Activated naive CD8-positive, alpha-beta T cell treated with anti-CD3 and anti-CD28 coated beads, Interleukin-2, amount 50 U/mL, for 24 hours (primary cell): ENCODE results near the gene NME4.
"Not testable (repeated sequence)": the region's sequence is repeated elsewhere in the genome, so short reads cannot be mapped to it uniquely, and the experiment has no call there.

Experiments
- ATAC-seq: fragments of 150-1000 bp; cut with Tn5 transposase; one replicate; pipeline ENCODE4 v1.10.0; 2021
- DNase-seq: peaks from one replicate; pipeline ENCODE4 v3.0.0; 2021
- H3K27ac Mint-ChIP-seq: one replicate; pipeline ENCODE4 v1.8.0; 2021; ENCODE audit warnings: mild to moderate bottlenecking, mixed read lengths
- H3K27me3 Mint-ChIP-seq: one replicate; pipeline ENCODE4 v1.8.0; 2021; ENCODE audit warnings: mixed read lengths
- H3K36me3 Mint-ChIP-seq: one replicate; pipeline ENCODE4 v1.8.0; 2021; ENCODE audit warnings: low read depth, mixed read lengths
- H3K4me1 Mint-ChIP-seq: one replicate; pipeline ENCODE4 v1.8.0; 2021; ENCODE audit warnings: mixed read lengths
- H3K4me3 Mint-ChIP-seq: one replicate; pipeline ENCODE4 v1.8.0; 2021; ENCODE audit warnings: mild to moderate bottlenecking, moderate library complexity, mixed read lengths
- H3K9me3 Mint-ChIP-seq: one replicate; pipeline ENCODE4 v1.8.0; 2021; ENCODE audit warnings: mixed read lengths

Gene NME4

DNA sequence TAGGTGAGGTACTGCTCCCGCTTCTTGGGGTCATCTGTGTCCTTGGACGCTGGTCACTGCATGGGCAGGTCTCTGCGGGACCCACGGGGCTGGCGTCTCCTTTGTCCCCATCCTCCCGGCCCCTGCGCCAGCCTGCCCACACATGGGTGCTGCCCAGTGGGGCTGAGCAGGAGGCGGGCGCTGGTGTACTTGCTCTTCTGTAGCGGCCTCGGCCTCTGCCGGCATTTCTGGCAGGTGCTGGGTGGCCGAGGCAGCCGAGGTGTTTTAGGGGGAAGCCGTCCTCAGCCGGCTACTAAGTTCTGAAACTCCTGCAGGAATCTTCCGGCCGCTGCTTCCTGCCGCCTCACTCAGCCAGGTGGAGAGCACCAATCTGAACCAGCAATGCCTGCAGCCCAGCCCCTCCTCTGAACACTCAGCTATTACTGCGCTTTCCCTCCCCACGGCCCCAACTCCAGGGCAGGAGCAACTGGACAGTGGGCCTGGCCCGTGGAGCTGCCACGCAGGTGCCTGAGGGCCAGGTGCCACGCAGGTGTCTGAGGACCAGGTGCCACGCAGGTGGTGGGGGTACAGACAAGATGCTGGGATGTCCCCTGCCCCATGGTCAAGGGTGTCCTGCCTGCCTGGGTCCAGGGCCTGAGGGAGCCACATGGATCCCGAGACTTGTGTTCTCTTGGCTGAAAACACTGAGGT lies 14.7 kb downstream of the NME4 start:
- Mint-ChIP-seq H3K27ac (no peak overlapping the region), H3K4me3 (no peak overlapping the region), H3K9me3 (no peaks in the 10 kb centered on the region), H3K27me3 (no peaks in the 10 kb centered on the region), H3K36me3 (no peaks in the 10 kb centered on the region), H3K4me1 (no peaks in the 10 kb centered on the region)
- no peak for ATAC-seq
- no peak for DNase-seq

GRCh38 chr16:414395-415169 lies 17.6 kb downstream of the NME4 start:
- Mint-ChIP-seq H3K27ac (no peak overlapping the region), H3K27me3 (no peaks in the 10 kb centered on the region), H3K9me3 (no peaks in the 10 kb centered on the region), H3K4me1 (no peaks in the 10 kb centered on the region), H3K4me3 (no peak overlapping the region), H3K36me3 (no peaks in the 10 kb centered on the region)
- ATAC-seq (no peak), DNase-seq (no peak)

GRCh38 chr16:415170-415498 lies 18.1 kb downstream of the NME4 start:
- not testable (repeated sequence) for H3K27ac Mint-ChIP-seq, H3K36me3 Mint-ChIP-seq, DNase-seq, H3K4me3 Mint-ChIP-seq, ATAC-seq, H3K27me3 Mint-ChIP-seq, H3K4me1 Mint-ChIP-seq, H3K9me3 Mint-ChIP-seq

DNA sequence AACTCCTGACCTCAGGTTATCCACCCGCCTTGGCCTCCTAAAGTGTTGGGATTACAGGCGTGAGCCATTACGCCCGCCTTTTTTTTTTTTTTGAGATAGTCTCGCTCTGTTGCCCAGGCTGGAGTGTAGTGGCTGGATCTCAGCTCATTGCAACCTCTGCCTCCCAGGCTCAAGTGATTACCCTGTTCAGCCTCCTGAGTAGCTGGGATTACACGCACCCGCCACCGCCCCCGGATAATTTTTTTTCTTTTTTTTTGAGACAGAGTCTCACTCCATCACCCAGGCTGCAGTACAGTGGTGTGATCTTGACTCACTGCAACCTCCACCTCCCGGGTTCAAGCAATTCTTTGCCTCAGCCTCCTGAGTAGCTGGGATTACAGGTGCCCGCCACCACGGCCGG lies 25.2 kb downstream of the NME4 start:
- peaks cover 14% of the 10 kb centered on the region for H3K27me3 Mint-ChIP-seq
- not testable (repeated sequence) for ATAC-seq, H3K27ac Mint-ChIP-seq, H3K4me3 Mint-ChIP-seq, H3K9me3 Mint-ChIP-seq, H3K36me3 Mint-ChIP-seq, H3K4me1 Mint-ChIP-seq, DNase-seq

DNA sequence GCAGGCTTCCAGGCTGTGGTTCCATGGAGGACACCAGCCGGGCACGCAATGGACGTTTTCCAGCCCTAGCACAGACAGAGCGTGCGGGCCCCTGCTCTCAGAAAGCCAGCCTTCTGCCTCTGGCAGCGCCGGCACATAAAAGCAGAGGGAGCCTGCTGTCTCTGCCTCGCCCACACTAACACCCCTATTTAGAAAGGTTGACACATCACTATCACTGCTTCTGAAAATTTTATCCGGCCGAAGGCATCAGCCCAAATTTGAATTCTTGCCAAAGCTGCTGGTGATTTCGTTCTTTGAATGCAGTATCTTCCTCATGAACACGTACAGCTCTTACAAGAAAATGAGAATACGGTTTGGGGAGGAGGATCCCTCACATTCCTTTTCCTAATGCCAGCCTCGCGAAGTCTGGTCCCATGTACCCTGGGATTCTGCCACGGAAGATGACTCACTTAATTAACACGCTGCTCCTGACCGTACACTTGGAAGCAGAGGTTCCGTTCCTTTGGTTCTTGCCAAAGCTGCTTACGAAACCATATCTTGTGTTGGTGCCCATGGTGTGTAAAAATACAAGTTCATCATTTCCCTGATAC lies 27.1 kb downstream of the NME4 start:
- ATAC-seq (no peak), DNase-seq (no peak)
- Mint-ChIP-seq H3K27ac (no peak overlapping the region), H3K36me3 (peaks cover 8% of the 10 kb centered on the region), H3K4me1 (peaks cover 27% of the 10 kb centered on the region), H3K27me3 (peaks cover 14% of the 10 kb centered on the region), H3K9me3 (no peaks in the 10 kb centered on the region), H3K4me3 (peak overlapping the region; percentile 66)

DNA sequence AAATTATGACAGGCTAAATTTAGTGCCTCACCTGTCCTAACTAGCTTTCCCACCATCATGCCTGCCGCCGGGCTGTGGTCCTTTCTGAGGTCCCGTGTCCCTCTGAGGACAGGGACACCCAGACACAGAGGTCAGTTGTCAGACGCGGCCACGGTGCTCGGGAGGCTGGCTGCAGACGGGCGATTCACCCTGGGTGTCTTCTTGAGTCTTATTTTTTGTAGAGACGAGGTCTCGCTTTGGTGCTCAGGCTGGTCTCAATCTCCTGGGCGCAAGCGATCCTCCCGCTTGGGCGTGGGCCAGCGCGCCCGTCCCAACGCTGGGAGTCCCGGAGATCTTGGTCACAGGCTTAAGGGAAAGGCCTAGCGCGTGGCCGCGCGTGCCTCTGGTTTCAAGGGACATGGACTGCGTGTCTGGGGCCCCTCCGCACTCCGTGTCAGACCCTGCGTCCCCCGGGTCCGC lies 27.7 kb downstream of the NME4 start:
- no peaks in the 10 kb centered on the region for H3K9me3 Mint-ChIP-seq
- H3K4me1 Mint-ChIP-seq = peaks cover 27% of the 10 kb centered on the region
- peak overlapping the region; percentile 66 for H3K4me3 Mint-ChIP-seq
- peaks cover 14% of the 10 kb centered on the region for H3K27me3 Mint-ChIP-seq
- H3K36me3 Mint-ChIP-seq = peaks cover 8% of the 10 kb centered on the region
- H3K27ac Mint-ChIP-seq = peak overlapping the region; percentile 50
- ATAC-seq (no peak), DNase-seq (no peak)

DNA sequence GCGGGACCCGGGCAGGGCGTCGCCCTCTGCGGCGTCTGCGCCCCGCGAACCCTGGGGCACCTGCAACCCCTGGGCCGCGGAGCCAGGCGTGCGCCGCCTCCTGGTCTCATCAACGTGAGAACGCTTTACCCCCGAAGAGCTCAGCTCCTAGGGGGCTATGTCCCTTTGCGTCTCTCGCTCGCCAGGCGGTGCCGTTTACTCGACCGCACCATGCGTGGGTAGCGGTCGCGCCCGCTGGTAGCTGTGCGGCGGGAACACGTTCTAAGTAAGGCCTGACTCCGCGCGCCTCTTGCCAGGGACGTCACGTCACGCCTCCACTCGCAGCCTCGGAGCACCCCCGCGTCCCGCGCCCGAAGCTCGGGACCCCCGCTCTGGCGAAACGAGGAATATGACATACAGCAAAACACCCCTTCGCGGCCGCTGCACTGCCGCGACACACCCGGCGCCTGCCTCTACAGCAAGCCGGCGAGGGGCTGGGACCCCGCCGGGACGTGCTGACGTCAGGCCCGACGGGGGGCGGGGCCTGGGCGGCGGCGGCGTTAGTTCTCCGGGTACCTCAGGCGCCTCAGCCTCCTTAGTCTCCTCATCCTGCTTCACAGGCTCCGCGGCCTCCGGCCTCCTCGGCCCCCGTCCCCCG lies 28.2 kb downstream of the NME4 start, which contains the start of gene RAB11FIP3:
Gene RAB11FIP3, plus strand, starts transcription at position 568 of the 637 bp plus-strand sequence. CDS start 358 bp downstream, outside the sequence.
- Mint-ChIP-seq H3K4me1 (peaks cover 27% of the 10 kb centered on the region), H3K36me3 (peaks cover 8% of the 10 kb centered on the region), H3K9me3 (no peaks in the 10 kb centered on the region), H3K27ac (peak within 1 kb of the TSS; percentile 65), H3K27me3 (peaks cover 14% of the 10 kb centered on the region), H3K4me3 (peak within 1 kb of the TSS; percentile 82)
- DNase-seq (peak; percentile 87), ATAC-seq (peak; percentile 96)

GRCh38 chr16:425740-426114 lies 28.7 kb downstream of the NME4 start:
- H3K4me3 Mint-ChIP-seq = peak overlapping the region; percentile 78
- DNase-seq (no peak), ATAC-seq (peak; percentile 70)
- H3K27ac Mint-ChIP-seq = peak overlapping the region; percentile 65
- H3K36me3 Mint-ChIP-seq = peaks cover 8% of the 10 kb centered on the region
- H3K4me1 Mint-ChIP-seq = peaks cover 27% of the 10 kb centered on the region
- H3K27me3 Mint-ChIP-seq = peaks cover 14% of the 10 kb centered on the region
- H3K9me3 Mint-ChIP-seq = no peaks in the 10 kb centered on the region

DNA sequence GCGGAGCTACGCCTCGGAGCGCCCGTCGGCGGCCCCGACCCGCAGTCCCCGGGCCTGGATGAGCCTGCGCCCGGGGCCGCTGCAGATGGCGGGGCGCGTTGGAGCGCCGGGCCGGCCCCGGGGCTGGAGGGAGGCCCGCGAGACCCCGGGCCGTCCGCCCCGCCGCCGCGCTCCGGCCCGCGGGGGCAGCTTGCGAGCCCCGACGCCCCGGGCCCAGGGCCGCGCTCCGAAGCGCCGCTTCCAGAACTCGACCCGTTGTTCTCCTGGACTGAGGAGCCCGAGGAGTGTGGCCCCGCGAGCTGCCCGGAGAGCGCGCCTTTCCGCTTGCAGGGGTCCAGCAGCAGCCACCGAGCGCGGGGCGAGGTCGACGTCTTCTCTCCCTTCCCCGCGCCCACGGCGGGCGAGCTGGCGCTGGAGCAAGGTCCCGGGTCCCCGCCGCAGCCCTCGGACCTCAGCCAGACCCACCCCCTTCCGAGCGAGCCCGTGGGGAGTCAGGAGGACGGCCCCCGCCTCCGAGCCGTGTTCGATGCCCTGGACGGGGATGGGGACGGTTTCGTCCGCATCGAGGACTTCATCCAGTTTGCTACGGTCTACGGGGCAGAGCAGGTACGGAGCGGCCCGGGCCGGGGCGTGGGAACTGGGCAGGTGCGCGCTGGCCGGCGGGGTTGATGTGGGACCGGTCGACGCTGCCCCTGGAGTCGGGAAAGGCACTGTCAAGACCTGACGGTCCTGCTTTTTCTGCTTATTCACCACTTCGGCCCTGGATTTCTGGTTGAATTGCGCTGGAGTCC lies 29.3 kb downstream of the NME4 start:
- Mint-ChIP-seq H3K4me3 (peak overlapping the region; percentile 82), H3K9me3 (no peaks in the 10 kb centered on the region), H3K27me3 (peaks cover 14% of the 10 kb centered on the region), H3K4me1 (peaks cover 27% of the 10 kb centered on the region), H3K27ac (peak overlapping the region; percentile 70), H3K36me3 (peaks cover 8% of the 10 kb centered on the region)
- ATAC-seq (no peak), DNase-seq (peak; percentile 18)

- peaks cover 14% of the 10 kb centered on the region for H3K27me3 Mint-ChIP-seq
- ATAC-seq (no peak), DNase-seq (peak; percentile 21)
- H3K27ac Mint-ChIP-seq = peak overlapping the region; percentile 70
- no peaks in the 10 kb centered on the region for H3K9me3 Mint-ChIP-seq
- peak overlapping the region; percentile 82 for H3K4me3 Mint-ChIP-seq
- peaks cover 27% of the 10 kb centered on the region for H3K4me1 Mint-ChIP-seq
- peaks cover 8% of the 10 kb centered on the region for H3K36me3 Mint-ChIP-seq
Measured at GRCh38 chr16:426906-427249, 29.9 kb downstream of the NME4 start.

- Mint-ChIP-seq H3K27me3 (peaks cover 14% of the 10 kb centered on the region), H3K4me3 (peak overlapping the region; percentile 82), H3K9me3 (no peaks in the 10 kb centered on the region), H3K4me1 (peaks cover 27% of the 10 kb centered on the region), H3K27ac (peak overlapping the region; percentile 70), H3K36me3 (peaks cover 8% of the 10 kb centered on the region)
- DNase-seq (no peak), ATAC-seq (no peak)
Measured at GRCh38 chr16:427250-427649, 30.3 kb downstream of the NME4 start.

DNA sequence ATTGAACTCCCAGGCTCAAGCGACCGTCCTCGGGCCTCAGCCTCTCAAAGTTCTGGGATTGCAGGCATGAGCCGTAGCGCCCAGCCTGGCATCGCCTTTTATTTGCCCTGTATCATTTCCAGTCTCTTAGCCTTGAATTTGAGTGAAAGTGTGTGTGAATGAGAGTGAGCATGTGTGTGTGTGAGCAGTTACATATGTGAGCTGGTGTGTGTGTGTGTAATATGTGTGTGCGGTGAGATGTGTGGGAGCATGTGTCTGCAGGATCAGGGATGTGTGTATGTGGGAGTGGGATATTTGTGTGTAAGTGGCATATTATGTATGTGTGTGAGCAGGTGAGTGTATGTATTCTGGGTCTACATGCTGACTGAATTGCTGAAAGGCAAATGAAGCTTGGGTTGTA lies 33.9 kb downstream of the NME4 start:
- H3K4me1 Mint-ChIP-seq = peaks cover 23% of the 10 kb centered on the region
- no peak overlapping the region for H3K27ac Mint-ChIP-seq
- H3K27me3 Mint-ChIP-seq = peaks cover 2% of the 10 kb centered on the region
- peaks cover 10% of the 10 kb centered on the region for H3K36me3 Mint-ChIP-seq
- no peak overlapping the region for H3K4me3 Mint-ChIP-seq
- ATAC-seq = no peak
- DNase-seq = no peak
- no peaks in the 10 kb centered on the region for H3K9me3 Mint-ChIP-seq

GRCh38 chr16:440627-441026 lies 43.6 kb downstream of the NME4 start:
- no peak for ATAC-seq
- H3K4me1 Mint-ChIP-seq = no peaks in the 10 kb centered on the region
- no peaks in the 10 kb centered on the region for H3K27me3 Mint-ChIP-seq
- DNase-seq = no peak
- no peak overlapping the region for H3K4me3 Mint-ChIP-seq
- H3K36me3 Mint-ChIP-seq = peaks cover 3% of the 10 kb centered on the region
- no peak overlapping the region for H3K27ac Mint-ChIP-seq
- no peaks in the 10 kb centered on the region for H3K9me3 Mint-ChIP-seq

DNA sequence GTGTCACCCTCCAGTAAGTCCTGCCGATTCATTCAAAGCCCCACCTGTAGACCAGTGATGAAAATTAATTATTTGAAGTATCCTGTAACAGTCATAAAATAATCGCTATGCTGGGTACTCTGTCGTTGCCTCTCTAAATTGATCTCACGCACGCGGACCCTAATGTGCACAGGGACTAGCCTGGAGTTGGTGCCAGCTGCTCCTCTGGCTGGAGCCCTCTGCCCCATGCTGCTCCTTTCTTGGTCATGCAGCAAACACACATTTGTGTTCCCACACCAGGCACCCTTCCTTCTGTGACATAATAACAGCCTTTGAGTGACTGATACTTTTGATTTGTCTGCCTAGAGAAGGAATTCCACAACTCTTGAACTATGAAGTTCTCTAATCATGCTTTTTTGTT lies 44.4 kb downstream of the NME4 start:
- Mint-ChIP-seq H3K4me1 (no peaks in the 10 kb centered on the region), H3K27ac (no peak overlapping the region), H3K27me3 (no peaks in the 10 kb centered on the region), H3K4me3 (no peak overlapping the region), H3K36me3 (peaks cover 3% of the 10 kb centered on the region), H3K9me3 (no peaks in the 10 kb centered on the region)
- DNase-seq = no peak
- ATAC-seq = no peak
